Epithelial cell of prostate (primary cell): ENCODE measurements around the gene KISS1R.
"Not testable (repeated sequence)": the region's sequence is repeated elsewhere in the genome, so short reads cannot be mapped to it uniquely, and the experiment has no call there.

ENCODE experiments used
- DNase-seq: peaks from one replicate; pipeline ENCODE4 v3.0.0-alpha.2; 2011; ENCODE audit warnings: low read depth, low spot score
- H3K27ac ChIP-seq: fragments of 450-650 bp; 2 replicates; pipeline ENCODE4 v1.5.1; 2017; ENCODE audit warnings: mild to moderate bottlenecking

The KISS1R gene

GRCh38 chr19:879711-880438 lies 37.3 kb upstream of the KISS1R start:
- DNase-seq: no peak
- no peak overlapping the region for H3K27ac ChIP-seq

DNA sequence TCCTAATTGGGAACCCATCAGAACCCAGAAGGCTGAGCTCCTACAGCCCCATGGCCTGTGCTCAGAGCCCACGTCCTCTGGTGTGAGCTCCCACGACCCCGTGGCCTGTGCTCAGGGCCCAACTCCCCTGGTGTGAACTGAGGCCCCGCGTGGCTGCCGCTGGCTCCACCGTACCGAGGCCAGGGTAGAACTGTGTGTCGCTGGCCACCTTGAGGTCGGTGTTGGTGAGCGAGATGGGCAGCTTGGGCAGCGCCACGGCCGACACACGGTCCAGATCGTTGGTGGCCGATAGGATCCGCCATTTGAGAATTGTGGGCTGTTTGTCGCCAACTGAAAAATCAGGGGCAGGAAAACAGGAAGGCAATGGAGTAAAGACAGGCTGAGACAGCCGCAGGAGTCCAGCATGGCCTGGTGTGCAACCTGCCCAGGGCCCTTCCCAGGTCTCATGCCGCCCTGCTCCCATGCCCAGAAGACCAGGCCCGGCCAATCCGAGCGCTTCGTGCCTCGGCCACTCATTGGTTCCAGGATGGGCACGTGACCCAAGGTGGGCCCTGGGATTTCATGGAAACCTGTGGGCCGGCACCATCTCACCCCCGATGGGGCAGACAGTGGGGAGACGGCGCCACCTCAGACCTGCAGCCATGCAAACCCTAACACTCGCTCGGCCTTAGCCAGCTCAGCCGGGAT lies 35.6 kb upstream of the KISS1R start:
- H3K27ac ChIP-seq: no peak overlapping the region
- DNase-seq: no peak

- no peak for DNase-seq
- no peak overlapping the region for H3K27ac ChIP-seq
Observed at GRCh38 chr19:882871-883497, 34.1 kb upstream of the KISS1R start.

DNA sequence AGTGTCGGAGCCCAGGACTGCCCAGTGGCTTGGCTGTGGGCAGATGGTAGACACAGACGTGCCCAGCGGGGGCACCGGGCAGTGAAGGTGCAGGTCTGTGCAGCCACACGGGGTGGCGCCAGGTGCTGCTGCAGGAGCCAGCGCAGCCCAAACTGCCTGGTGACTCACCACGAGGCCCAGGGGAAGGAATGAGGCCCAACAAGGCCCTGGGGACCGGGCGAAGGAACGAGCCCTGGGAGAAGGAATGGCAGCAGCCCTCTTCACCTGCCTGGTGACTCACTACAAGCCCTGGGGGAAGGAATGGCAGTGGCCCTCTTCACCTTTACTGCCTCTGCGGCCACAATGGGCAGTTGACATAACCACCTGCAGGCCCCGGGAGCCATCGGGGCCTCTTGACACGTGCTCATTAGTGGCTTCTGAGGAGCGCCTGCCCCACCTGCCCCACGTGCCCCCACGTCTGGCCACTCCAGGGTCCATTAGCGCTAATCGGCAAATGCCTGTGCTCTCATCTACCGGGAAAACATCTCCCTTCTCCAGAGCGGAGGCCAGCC lies 33.4 kb upstream of the KISS1R start:
- DNase-seq: peak; percentile 48
- no peak overlapping the region for H3K27ac ChIP-seq

DNA sequence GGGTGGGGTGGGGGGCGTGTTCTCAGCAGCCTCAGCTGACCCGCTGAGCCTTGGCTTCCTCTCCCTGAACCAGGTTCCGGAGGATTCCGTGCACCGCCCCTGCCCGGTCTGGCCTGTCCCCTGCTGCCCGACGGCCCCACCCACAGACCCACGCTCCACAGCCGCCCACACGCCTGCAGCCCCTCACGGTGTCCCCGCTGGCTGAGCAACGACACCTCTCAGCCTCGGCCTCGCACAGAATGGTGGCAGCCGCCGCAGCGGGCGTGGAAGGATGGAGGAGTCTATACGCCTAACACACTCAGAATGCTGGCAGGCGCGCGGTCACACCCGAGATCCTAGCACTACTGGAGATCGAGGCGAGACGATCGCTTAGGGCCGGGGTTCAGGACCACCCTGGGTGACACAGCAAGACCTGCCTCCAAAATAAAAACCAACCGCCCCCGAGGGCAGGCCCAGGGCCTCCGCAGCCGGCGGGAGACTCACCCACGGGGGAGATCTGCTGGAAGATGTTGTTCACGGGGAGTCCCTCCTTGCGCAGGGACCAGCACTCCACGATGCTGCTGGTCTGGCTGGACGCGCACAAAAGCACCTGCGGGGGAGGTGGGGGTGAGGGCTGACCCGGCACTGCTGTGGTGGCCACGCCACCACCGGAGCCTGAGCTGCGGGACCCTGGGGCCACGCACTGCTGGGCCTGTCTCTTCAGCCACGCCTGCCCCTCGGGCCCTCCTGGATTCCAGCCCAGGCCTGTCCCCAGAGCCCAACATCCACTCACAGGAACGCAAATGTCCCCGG lies 32.5 kb upstream of the KISS1R start:
- no peak overlapping the region for H3K27ac ChIP-seq
- no peak for DNase-seq

DNA sequence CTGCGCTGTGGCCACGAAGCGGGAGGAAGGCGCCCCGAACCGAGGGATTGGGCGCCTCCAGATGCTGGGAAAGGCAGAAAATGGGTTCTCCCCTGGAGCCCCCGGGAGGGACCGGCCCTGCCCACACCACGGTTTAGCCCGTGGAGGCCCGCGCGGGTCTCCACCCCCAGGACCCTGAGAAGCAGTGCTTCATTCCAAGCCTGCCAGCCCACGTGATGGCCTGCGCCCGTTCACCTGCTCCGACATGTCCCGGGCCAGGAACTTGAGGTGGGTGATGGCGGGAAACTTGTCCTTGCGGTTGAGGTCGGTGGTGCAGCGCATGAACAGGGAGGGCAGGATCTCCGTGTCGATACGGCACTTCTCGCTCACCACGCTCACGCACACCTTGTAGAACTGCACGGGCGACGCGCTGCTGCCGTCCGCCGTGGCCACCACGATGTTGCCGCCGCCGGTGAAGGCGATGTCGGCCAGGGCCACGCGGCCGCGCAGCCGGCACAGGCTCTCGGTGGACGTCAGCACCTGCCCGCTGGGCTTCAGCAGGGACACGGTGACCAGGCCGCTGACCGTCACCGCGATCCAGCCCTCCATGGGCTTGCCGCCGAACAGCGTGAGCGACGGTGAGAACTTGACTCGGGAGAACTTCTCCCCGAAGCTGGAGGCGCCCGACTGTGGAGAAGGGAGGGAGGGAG lies 31.5 kb upstream of the KISS1R start:
- no peak for DNase-seq
- no peak overlapping the region for H3K27ac ChIP-seq

GRCh38 chr19:887072-887471 lies 30.1 kb upstream of the KISS1R start:
- H3K27ac ChIP-seq: no peak overlapping the region
- DNase-seq: no peak

- no peak for DNase-seq
- H3K27ac ChIP-seq: no peak overlapping the region
Observed at GRCh38 chr19:887599-887998, 29.5 kb upstream of the KISS1R start.

GRCh38 chr19:888581-889385 lies 28.4 kb upstream of the KISS1R start:
- no peak overlapping the region for H3K27ac ChIP-seq

DNA sequence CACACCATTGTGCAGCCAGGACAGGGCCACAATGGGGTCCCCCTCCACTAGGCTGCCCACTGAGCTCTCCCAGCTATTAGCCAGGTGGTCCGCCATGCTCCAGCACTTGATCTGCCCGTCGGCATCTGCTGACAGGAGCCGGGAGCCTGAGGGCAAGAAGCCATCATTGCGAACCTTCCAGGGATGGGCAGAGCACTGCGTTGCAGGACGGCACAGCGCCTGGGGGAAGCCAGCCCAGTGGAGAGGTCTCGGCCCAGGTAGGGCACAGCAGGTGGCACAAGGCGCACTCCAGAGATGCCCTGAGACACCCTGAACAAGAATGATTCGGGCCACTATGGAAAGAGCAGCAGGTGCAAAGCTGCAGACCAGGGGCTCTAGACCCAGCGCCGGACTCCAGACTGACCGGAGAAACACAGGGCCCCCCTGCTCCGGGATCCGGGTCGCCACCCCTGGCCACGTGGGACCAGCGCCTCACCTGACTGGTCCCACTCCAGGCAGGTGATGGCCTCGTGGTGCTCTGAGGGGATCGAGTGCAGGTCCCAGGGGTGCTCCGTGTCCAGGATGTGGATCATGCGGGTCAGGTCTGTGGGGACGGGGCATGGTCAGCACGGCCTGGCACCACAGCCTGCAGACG lies 27.4 kb upstream of the KISS1R start:
- no peak overlapping the region for H3K27ac ChIP-seq
- DNase-seq: no peak

More at GRCh38 chr19:888581-889385, 28.4 kb upstream of the KISS1R start:
- no peak for DNase-seq

GRCh38 chr19:890831-891230 lies 26.3 kb upstream of the KISS1R start:
- no peak overlapping the region for H3K27ac ChIP-seq
- DNase-seq: no peak

- DNase-seq: not testable (repeated sequence)
- H3K27ac ChIP-seq: peak overlapping the region; percentile 75
Observed at GRCh38 chr19:891421-892200, 25.5 kb upstream of the KISS1R start.

GRCh38 chr19:892243-892893 lies 24.8 kb upstream of the KISS1R start:
- DNase-seq: no peak
- H3K27ac ChIP-seq: peak overlapping the region; percentile 75

- DNase-seq: peak; percentile 59
- H3K27ac ChIP-seq: peak within 1 kb of the TSS; percentile 75
Observed at GRCh38 chr19:892894-893689, 24.0 kb upstream of the KISS1R start, which contains the start of the genes MED16 and RNU6-9. Gene MED16 (minus strand): TSS chr19:893187. CDS start chr19:891131, 2,056 bp downstream. Gene RNU6-9 (plus strand): TSS chr19:893484.

DNA sequence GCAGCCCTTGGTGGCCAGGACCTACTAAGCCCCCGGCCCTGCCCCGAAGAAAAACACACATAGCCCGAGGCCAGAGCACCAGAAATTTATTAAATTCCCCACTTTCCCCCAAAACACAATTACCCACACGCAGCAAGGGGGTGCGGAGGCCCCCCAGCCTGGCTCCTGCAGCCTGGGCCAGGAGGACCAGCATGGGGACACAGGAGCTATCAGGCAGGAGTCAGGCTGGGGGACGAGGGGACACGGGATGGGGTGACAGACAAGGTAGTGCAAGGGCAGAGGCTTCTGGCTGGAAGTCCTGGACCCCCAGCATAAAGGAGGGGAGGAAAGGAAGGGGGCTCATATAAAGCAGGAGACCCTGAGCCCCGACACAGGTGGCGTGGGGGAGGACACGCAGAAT lies 20.7 kb upstream of the KISS1R start:
- no peak overlapping the region for H3K27ac ChIP-seq
- no peak for DNase-seq

DNA sequence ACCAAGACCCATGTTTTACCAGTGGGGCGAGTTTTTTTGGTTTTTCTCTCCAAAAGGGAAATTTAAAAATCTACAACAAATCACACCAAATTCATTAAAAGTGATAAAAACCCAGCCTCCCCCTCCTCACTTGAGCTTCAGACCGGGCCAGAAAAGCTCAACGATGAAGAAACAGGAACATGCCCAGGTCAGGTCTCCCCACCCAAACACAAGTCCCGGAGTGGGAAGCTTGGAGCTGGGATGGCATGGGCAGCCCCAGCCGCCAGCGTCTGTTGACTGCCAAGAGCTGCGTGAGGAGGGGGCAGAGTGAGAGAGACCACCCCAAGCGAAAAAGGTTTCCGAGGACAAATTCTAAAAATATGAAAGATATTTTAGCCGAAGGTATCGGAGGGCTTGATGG lies 20.1 kb upstream of the KISS1R start:
- DNase-seq: no peak
- H3K27ac ChIP-seq: no peak overlapping the region
